Activated CD4-positive, alpha-beta T cell treated with anti-CD3 and anti-CD28 coated beads, Interleukin-2, amount 10 ng/mL, durations not matched to agents 7 days and 5 days (primary cell): ENCODE data around the gene SURF4. TPM values are rescaled to one million over a fixed set of nuclear protein-coding genes. Genes with fewer than 3 reads are reported as not detected.
"Not testable (repeated sequence)": the region's sequence is repeated elsewhere in the genome, so short reads cannot be mapped to it uniquely, and the experiment has no call there.

Experiments
- CTCF ChIA-PET: fragments of 350-600 bp; sonication (Branson Sonifier 250); formaldehyde crosslinking; loops from one replicate; lab custom pipeline; 2021; ENCODE audit warnings: antibody characterized with exemption; lab: Charles Lee
- POLR2A ChIA-PET: fragments of 350-600 bp; sonication (Branson Sonifier 250); formaldehyde crosslinking; loops from one replicate; lab custom pipeline; 2021; ENCODE audit warnings: antibody characterized with exemption; lab: Charles Lee
- DNase-seq: peaks from one replicate; pipeline ENCODE4 v3.0.0-alpha.2; 2020
- H3K27ac Mint-ChIP-seq: one replicate; pipeline ENCODE4 v1.8.0; 2021; ENCODE audit warnings: mild to moderate bottlenecking, moderate library complexity, mixed read lengths
- H3K27me3 Mint-ChIP-seq: one replicate; pipeline ENCODE4 v1.8.0; 2021; ENCODE audit warnings: mixed read lengths
- H3K36me3 Mint-ChIP-seq: one replicate; pipeline ENCODE4 v1.8.0; 2021; ENCODE audit warnings: low read depth, mixed read lengths
- H3K4me1 Mint-ChIP-seq: one replicate; pipeline ENCODE4 v1.8.0; 2021; ENCODE audit warnings: mixed read lengths
- H3K4me3 Mint-ChIP-seq: one replicate; pipeline ENCODE4 v1.8.0; 2021; ENCODE audit warnings: mild to moderate bottlenecking, moderate library complexity, mixed read lengths
- H3K9me3 Mint-ChIP-seq: one replicate; pipeline ENCODE4 v1.8.0; 2021; ENCODE audit warnings: mixed read lengths
- total RNA-seq, 2 experiments: library from RNA; stranded (reverse); gene quantifications; one replicate each; pipeline ENCODE4 v1.2.3, GENCODE V29; 2021

Gene SURF4
- total RNA-seq, 2 experiments from 2014 or later, result 147 to 164 TPM

DNA sequence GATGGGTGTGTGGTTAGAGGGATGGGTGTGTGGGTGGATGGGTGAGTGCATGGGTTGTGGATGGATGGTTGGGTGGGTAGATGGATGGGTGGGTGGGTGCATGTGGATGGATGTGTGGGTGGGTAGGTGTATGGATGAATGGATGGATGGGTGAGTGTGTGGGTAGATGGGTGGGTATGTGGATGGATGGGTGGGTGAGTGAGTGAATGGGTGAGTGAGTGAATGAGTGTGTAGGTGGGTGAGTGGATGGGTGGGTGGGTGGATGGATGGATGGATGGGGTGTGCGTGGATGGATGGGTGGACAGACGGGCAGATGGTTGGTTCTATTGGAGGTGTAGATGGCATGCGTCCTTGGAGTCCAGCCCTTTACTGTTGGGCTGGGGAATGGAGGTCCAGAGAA is 17.5 kb upstream of the SURF4 start:
- H3K4me3 Mint-ChIP-seq, result no peak overlapping the region
- no peak for DNase-seq
- no peaks in the 10 kb centered on the region for H3K9me3 Mint-ChIP-seq
- ChIA-PET POLR2A (no interaction called here), CTCF (no interaction called here)
- H3K27me3 Mint-ChIP-seq, result no peaks in the 10 kb centered on the region
- H3K27ac Mint-ChIP-seq, result no peak overlapping the region
- H3K36me3 Mint-ChIP-seq, result no peaks in the 10 kb centered on the region
- H3K4me1 Mint-ChIP-seq, result no peaks in the 10 kb centered on the region

DNA sequence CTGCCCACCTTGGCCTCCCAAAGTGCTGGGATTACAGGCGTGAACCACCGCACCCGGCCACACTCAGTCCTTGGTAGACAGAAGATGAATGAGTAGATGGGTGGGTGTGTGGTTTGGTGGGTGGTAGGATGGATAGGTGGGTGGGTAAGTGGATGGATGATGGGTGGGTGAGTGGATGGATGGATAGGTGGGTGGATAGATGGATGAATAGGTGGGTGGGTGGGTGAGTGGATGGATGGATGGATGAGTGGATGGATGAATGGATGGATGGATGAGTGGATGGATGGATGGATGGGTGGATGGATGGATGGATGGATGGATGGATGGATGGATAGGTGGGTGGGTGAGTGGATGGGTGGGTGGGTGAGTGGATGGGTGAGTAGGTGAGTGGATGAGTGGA is 16.4 kb upstream of the SURF4 start:
- H3K9me3 Mint-ChIP-seq, H3K27ac Mint-ChIP-seq, H3K27me3 Mint-ChIP-seq, DNase-seq, CTCF ChIA-PET, H3K36me3 Mint-ChIP-seq, H3K4me1 Mint-ChIP-seq, H3K4me3 Mint-ChIP-seq, POLR2A ChIA-PET: not testable (repeated sequence)

DNA sequence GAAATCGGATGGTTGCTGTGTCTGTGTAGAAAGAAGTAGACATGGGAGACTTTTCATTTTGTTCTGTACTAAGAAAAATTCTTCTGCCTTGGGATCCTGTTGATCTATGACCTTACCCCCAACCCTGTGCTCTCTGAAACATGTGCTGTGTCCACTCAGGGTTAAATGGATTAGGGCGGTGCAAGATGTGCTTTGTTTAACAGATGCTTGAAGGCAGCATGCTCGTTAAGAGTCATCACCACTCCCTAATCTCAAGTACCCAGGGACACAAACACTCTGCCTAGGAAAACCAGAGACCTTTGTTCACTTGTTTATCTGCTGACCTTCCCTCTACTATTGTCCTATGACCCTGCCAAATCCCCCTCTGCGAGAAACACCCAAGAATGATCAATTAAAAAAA is 15.6 kb upstream of the SURF4 start:
- DNase-seq, H3K4me1 Mint-ChIP-seq, CTCF ChIA-PET, H3K36me3 Mint-ChIP-seq, POLR2A ChIA-PET, H3K4me3 Mint-ChIP-seq, H3K9me3 Mint-ChIP-seq, H3K27ac Mint-ChIP-seq, H3K27me3 Mint-ChIP-seq: not testable (repeated sequence)

DNA sequence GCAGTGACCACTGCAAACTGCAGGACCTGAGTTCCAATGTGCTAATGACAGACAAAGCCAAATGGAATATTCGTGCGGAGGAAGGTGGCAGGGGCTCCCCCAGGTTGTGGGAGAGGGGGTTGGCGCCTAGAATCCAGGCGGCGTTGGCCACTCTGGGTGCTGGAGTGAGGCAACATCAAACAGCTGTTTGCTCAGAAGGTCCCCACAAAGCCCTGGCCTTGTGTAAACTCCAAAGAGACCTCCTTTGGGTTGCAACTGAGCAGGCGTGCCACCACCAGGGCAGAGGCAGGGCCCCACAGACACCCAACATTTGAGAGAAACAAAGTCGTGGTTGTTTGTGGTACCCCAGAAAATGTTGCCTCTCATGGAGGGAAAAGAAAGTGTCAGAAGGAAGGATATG is 14.9 kb upstream of the SURF4 start:
- no peaks in the 10 kb centered on the region for H3K9me3 Mint-ChIP-seq
- no peaks in the 10 kb centered on the region for H3K4me1 Mint-ChIP-seq
- H3K36me3 Mint-ChIP-seq, result no peaks in the 10 kb centered on the region
- no peak for DNase-seq
- H3K27me3 Mint-ChIP-seq, result no peaks in the 10 kb centered on the region
- no peak overlapping the region for H3K27ac Mint-ChIP-seq
- no peak overlapping the region for H3K4me3 Mint-ChIP-seq
- ChIA-PET CTCF (no interaction called here), POLR2A (no interaction called here)

DNA sequence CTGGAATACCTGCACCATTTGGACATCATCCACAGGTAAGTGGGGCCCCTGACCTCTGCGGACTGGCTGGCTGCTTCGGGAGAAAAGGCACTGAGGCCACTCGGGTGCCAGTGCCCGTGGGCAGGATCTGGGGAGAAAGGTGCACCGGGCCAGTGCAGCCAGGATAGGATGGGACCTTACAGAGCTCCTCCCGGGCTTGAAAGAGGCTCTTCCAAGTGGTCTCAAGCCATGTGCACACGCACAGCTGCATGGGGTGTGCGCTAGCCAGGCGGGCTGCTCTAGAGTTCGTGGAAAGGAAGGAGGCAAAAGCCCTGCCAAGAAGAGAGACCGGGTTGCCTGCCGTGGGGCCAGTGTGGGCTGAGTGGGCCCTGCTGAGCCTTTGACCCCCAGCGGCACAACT is 13.7 kb upstream of the SURF4 start:
- Mint-ChIP-seq H3K27me3 (no peaks in the 10 kb centered on the region), H3K4me1 (no peaks in the 10 kb centered on the region), H3K27ac (peak overlapping the region; percentile 25), H3K9me3 (no peaks in the 10 kb centered on the region), H3K4me3 (no peak overlapping the region), H3K36me3 (no peaks in the 10 kb centered on the region)
- CTCF ChIA-PET, result interaction anchor here (0.6 to 1.4 kb wide), 2 partner anchors 15 to 521 kb away, joined by 3 to 4 read pairs; no protein-coding TSS in a partner anchor
- DNase-seq, result no peak
- POLR2A ChIA-PET, result no interaction called here

DNA sequence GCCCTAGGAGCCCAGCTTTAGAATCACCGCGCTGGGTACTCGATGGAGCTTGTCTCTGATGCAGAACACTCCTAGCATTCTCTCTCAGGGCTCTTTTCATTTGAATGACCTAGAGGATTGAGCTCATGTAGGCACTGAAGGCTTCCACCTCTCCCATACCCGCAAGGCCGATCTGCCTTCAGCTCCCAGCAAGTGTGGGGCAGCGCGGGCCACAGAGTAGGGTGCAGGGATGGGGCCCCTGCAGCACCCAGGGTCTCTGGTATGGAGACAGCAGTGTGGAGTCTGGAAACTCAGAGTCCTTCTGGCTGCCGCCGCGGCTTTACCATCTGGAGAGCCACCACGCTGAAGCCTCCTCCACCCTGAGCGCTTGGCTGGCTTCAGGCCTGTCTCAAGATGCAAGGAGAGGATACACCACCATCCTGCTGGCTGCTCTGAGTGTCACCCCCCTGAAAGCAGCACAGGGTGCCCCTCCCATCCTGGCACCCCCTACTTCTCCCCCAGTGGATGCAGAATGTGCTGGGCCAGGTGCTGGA is 13.2 kb upstream of the SURF4 start:
- CTCF ChIA-PET, result interaction anchor here (1.4 kb wide), 1 partner anchor 15 kb away, joined by 4 read pairs; no protein-coding TSS in a partner anchor
- no peaks in the 10 kb centered on the region for H3K36me3 Mint-ChIP-seq
- H3K4me1 Mint-ChIP-seq, result no peaks in the 10 kb centered on the region
- no peaks in the 10 kb centered on the region for H3K27me3 Mint-ChIP-seq
- no peak for DNase-seq
- POLR2A ChIA-PET, result no interaction called here
- H3K4me3 Mint-ChIP-seq, result no peak overlapping the region
- no peaks in the 10 kb centered on the region for H3K9me3 Mint-ChIP-seq
- no peak overlapping the region for H3K27ac Mint-ChIP-seq

DNA sequence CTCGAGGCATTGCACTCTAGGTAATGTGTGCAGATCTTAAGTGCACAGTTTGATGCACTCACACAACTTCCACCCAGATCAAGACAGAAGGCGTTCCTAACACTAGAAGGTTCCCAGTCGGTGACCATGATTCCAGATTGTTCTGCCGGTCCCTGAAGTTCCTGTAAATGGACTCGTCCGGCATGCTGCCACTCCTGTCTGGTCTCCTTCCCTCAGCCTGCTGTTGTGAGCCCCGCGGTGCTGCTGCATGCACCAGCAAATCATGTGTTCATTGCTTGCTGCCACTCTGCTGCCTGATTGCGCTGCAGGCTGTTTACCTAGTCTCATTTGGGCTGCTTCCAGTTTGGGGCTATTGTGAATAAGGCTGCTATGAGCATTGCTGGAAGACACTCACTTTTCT is 11.8 kb upstream of the SURF4 start:
- no peak for DNase-seq
- Mint-ChIP-seq H3K4me1 (no peaks in the 10 kb centered on the region), H3K9me3 (no peaks in the 10 kb centered on the region), H3K27me3 (no peaks in the 10 kb centered on the region), H3K27ac (no peak overlapping the region), H3K4me3 (no peak overlapping the region), H3K36me3 (no peaks in the 10 kb centered on the region)
- ChIA-PET CTCF (interaction anchor here (0.9 to 1.5 kb wide), 2 partner anchors 10 to 11 kb away, joined by 3 read pairs; partner anchors contain the start of gene STKLD1), POLR2A (no interaction called here)

DNA sequence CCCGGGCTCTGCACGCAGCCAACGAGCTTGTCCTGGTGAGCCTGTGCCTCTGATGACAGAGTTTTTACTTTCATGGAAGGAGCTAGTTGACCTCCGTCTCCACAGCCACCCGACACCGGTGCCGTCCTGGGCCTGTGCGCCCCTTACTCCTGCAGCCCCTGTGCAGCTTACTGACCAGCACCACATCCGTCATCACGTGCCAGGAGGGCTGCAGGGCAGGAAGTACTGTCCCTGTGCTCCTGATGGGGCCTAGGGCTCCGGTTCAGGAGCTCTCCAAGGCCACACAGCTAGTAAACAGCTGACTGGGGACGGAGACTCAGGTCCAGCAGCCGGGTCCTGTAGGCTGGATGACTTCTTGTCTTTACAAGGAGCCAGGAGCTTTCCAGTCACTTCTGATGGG is 10.5 kb upstream of the SURF4 start:
- POLR2A ChIA-PET, result no interaction called here
- no peaks in the 10 kb centered on the region for H3K36me3 Mint-ChIP-seq
- CTCF ChIA-PET, result interaction anchor here (1.5 kb wide), 1 partner anchor 11 kb away, joined by 3 read pairs; no protein-coding TSS in a partner anchor
- DNase-seq, result no peak
- H3K4me3 Mint-ChIP-seq, result no peak overlapping the region
- H3K9me3 Mint-ChIP-seq, result no peaks in the 10 kb centered on the region
- no peak overlapping the region for H3K27ac Mint-ChIP-seq
- no peaks in the 10 kb centered on the region for H3K27me3 Mint-ChIP-seq
- no peaks in the 10 kb centered on the region for H3K4me1 Mint-ChIP-seq

DNA sequence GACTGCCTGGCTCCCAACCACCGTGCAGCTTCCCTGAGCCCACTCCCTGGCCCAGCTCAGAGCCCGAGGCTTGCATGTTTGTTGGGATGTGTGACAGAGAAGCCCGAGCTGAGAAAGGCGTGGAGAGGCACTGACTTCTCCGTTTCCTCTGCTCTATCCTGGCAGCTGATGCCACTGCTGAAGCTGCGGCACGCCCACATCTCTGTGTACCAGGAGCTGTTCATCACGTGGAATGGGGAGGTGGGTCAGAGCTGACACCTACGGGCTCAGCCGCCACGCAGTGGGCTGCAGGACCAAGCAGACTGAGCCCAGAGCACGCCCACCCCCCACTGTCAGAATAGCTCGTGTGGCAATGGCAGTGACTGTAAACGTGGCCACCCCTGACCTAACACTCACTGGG is 9.6 kb upstream of the SURF4 start:
- Mint-ChIP-seq H3K27me3 (no peaks in the 10 kb centered on the region), H3K4me1 (no peaks in the 10 kb centered on the region), H3K4me3 (no peak overlapping the region), H3K36me3 (no peaks in the 10 kb centered on the region), H3K27ac (no peak overlapping the region), H3K9me3 (no peaks in the 10 kb centered on the region)
- CTCF ChIA-PET, result interaction anchor here (0.7 kb wide), 1 partner anchor 24 kb away, joined by 4 read pairs; no protein-coding TSS in a partner anchor
- POLR2A ChIA-PET, result no interaction called here
- no peak for DNase-seq

GRCh38 chr9:133384736-133385321 is 9.0 kb upstream of the SURF4 start:
- ChIA-PET POLR2A (interaction anchor here (0.7 kb wide), 1 partner anchor 109 kb away, joined by 4 read pairs; no protein-coding TSS in a partner anchor), CTCF (interaction anchor here (0.7 kb wide), 1 partner anchor 24 kb away, joined by 4 read pairs; no protein-coding TSS in a partner anchor)
- Mint-ChIP-seq H3K27ac (no peak overlapping the region), H3K9me3 (no peaks in the 10 kb centered on the region), H3K4me1 (no peaks in the 10 kb centered on the region), H3K27me3 (no peaks in the 10 kb centered on the region), H3K36me3 (no peaks in the 10 kb centered on the region), H3K4me3 (no peak overlapping the region)
- no peak for DNase-seq

GRCh38 chr9:133383438-133383837 is 7.6 kb upstream of the SURF4 start:
- Mint-ChIP-seq H3K9me3 (no peaks in the 10 kb centered on the region), H3K36me3 (no peaks in the 10 kb centered on the region), H3K27me3 (no peaks in the 10 kb centered on the region), H3K27ac (no peak overlapping the region), H3K4me3 (no peak overlapping the region), H3K4me1 (peaks cover 4% of the 10 kb centered on the region)
- ChIA-PET POLR2A (no interaction called here), CTCF (no interaction called here)
- no peak for DNase-seq

DNA sequence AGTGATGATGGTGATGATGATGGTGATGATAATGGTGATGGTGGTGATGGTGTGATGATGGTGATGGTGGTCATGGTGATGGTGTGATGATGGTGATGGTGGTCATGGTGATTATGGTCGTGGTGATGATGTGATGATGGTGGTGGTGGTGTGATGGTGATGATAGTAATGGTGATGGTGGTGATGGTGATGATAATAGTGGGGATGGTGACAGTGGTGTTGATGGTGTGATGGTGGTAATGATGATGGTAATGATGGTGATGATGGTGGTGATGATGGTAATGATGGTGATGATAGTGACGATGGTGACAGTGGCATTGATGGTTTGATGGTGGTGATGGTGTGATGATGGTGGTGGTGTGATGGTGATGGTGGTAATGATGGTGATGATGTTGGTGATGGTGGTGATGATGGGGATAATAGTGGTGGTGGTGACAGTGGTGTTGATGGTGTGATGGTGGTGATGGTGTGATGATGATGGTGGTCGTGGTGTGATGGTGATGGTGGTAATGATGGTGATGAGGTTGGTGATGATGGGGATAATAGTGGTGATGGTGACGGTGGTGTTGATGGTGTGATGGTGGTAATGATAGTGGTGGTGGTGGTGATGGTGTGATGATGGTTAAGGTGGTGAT is 6.8 kb upstream of the SURF4 start:
- ChIA-PET CTCF (no interaction called here), POLR2A (no interaction called here)
- no peaks in the 10 kb centered on the region for H3K36me3 Mint-ChIP-seq
- H3K4me1 Mint-ChIP-seq, result peaks cover 8% of the 10 kb centered on the region
- no peak for DNase-seq
- no peak overlapping the region for H3K4me3 Mint-ChIP-seq
- no peak overlapping the region for H3K27ac Mint-ChIP-seq
- H3K9me3 Mint-ChIP-seq, result no peaks in the 10 kb centered on the region
- no peaks in the 10 kb centered on the region for H3K27me3 Mint-ChIP-seq

GRCh38 chr9:133380734-133381133 is 4.9 kb upstream of the SURF4 start:
- Mint-ChIP-seq H3K4me1 (peaks cover 9% of the 10 kb centered on the region), H3K4me3 (no peak overlapping the region), H3K27ac (no peak overlapping the region), H3K36me3 (no peaks in the 10 kb centered on the region), H3K9me3 (no peaks in the 10 kb centered on the region), H3K27me3 (peaks cover 2% of the 10 kb centered on the region)
- POLR2A ChIA-PET, result no interaction called here
- no peak for DNase-seq
- CTCF ChIA-PET, result interaction anchor here (1.2 to 1.4 kb wide), 2 partner anchors 23 to 47 kb away, joined by 3 read pairs; no protein-coding TSS in a partner anchor
